Measurements from ENCODE around the gene GLDC. TPM values are rescaled to one million over a fixed set of nuclear protein-coding genes. Genes with fewer than 3 reads are reported as not detected.

The GLDC gene
- total RNA-seq, 4 donors from 2014 or later = 1.7 to 15.1 (median 8.6) TPM

DNA sequence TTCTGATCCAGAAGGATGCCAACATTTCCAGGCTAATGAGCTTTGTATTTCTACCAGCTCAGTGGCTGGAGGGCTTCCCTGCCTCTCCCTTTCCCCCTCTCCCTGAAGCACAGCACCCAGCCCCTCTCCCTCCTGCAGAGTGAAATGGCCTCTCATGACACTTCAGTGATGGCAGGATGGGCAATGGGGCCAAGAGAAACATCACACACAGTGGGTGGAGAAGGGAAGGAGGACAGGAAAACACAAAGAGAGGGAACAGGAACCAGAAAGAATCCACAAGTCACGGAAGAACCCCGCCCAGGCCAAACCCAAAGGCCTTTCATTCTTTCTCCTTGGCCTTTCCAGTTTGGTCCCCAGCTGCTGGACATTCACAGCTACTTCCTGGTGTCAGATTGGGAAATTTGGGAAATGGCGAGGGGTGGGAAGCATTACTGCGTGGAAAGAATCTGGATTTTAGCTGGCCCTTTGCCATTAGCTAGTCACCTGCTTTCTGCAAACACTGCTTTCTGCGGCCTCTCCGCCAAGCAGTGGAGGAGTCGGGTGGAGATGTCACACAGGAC lies 82.6 kb downstream of the GLDC start:
- Histone ChIP-seq H3K36me3 (no peaks in the 10 kb centered on the region), H3K27ac (peak overlapping the region in 1 of 3 donors; percentile 12), H3K4me3 (replicated peaks in 1 of 3) (no peak overlapping the region), H3K27me3 (no peaks in the 10 kb centered on the region), H3K4me1 (peaks cover 0 to 4% of the 10 kb centered on the region in 2 donors), H3K9me3 (no peaks in the 10 kb centered on the region)
- 83 to 90% methylated on average over 7 of the region's 7 CpGs for WGBS, 2 donors
- intact Hi-C loops (cut with DNase I) = loop anchor here (5.0 kb wide), 1 partner anchor 211 kb away; no protein-coding TSS in a partner anchor
- TF ChIP-seq, protein P1, sequence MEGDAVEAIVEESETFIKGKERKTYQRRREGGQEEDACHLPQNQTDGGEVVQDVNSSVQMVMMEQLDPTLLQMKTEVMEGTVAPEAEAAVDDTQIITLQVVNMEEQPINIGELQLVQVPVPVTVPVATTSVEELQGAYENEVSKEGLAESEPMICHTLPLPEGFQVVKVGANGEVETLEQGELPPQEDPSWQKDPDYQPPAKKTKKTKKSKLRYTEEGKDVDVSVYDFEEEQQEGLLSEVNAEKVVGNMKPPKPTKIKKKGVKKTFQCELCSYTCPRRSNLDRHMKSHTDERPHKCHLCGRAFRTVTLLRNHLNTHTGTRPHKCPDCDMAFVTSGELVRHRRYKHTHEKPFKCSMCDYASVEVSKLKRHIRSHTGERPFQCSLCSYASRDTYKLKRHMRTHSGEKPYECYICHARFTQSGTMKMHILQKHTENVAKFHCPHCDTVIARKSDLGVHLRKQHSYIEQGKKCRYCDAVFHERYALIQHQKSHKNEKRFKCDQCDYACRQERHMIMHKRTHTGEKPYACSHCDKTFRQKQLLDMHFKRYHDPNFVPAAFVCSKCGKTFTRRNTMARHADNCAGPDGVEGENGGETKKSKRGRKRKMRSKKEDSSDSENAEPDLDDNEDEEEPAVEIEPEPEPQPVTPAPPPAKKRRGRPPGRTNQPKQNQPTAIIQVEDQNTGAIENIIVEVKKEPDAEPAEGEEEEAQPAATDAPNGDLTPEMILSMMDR (IDR thresholded peaks at IDR 0.05) = no peak
- no peak for TF ChIP-seq POLR2A (IDR thresholded peaks at IDR 0.05)
- peak; percentile 11 to 19 for DNase-seq

DNA sequence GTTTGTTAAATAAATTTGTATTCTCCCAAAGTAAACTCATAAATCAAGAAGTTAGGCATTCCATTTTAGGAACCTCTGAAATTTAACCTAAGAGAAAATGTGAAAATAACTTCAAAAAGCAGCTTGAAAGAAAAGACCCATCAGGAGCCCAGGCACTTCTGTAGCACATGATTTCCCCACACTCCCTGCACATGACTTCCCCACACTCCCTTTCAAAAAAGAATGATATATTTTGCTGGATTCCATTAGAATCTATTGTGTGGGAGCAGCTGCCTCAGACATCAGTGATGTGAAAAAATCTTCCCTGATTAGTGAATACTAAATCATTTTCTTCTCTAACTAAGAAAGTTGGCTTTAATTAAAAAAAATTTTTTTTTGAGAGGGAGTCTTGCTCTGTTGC lies 83.3 kb downstream of the GLDC start:
- H3K27ac ChIP-seq = no peak overlapping the region
- H3K36me3 ChIP-seq = no peaks in the 10 kb centered on the region
- no peak overlapping the region for H3K4me3 ChIP-seq (replicated peaks in 1 of 3)
- no peaks in the 10 kb centered on the region for H3K27me3 ChIP-seq
- no peaks in the 10 kb centered on the region for H3K9me3 ChIP-seq
- intact Hi-C loops (cut with DNase I) = loop anchor here (5.0 kb wide), 1 partner anchor 210 kb away; no protein-coding TSS in a partner anchor
- no peak for DNase-seq
- no peak for TF ChIP-seq POLR2A (IDR thresholded peaks at IDR 0.05)
- TF ChIP-seq, protein P1 (IDR thresholded peaks at IDR 0.05) = no peak
- peaks cover 0 to 4% of the 10 kb centered on the region in 2 donors for H3K4me1 ChIP-seq

DNA sequence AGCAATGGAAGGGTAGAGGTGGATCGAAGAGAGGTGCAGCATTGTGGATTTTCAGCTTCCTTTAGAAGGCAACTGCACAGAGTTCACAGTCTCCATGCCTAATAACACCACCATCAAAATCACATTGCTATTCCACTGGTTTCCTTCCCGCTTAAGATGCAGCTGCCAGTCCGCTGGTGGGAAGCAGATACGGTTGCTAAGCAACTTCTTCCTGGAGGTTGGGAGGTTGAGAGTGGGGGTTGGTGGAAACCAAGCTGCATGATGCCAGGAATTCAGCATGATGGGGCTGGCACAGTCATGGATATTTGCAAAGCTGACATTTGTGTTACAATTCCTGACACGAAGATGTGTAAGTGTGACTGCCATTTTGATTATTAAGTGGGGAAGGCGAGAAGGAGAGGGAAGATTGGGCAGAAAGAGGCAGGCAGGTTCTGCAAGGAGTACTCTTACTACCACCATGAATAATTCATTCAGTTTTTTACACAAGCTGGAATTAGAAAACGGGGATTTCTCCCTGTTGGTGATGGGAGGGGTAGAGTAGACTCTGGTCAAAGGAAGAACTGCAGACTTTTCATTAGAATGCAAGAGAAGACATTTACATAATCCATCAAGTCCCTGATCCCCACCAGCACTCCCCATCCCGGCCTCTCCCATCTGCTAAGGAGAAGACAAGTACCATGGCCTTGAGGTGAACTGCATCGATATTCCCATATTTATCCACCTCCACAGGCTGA lies 87.5 kb downstream of the GLDC start:
- Histone ChIP-seq H3K4me3 (replicated peaks in 1 of 3) (no peak overlapping the region), H3K36me3 (no peaks in the 10 kb centered on the region), H3K9me3 (no peaks in the 10 kb centered on the region), H3K27me3 (no peaks in the 10 kb centered on the region), H3K27ac (no peak overlapping the region), H3K4me1 (no peaks in the 10 kb centered on the region)
- TF ChIP-seq, protein P1 (IDR thresholded peaks at IDR 0.05) = no peak
- TF ChIP-seq POLR2A (IDR thresholded peaks at IDR 0.05) = no peak
- intact Hi-C loops (cut with DNase I) = no loop called here
- 77 to 80% methylated on average over 9 of the region's 9 CpGs for WGBS, 2 donors
- DNase-seq = no peak

DNA sequence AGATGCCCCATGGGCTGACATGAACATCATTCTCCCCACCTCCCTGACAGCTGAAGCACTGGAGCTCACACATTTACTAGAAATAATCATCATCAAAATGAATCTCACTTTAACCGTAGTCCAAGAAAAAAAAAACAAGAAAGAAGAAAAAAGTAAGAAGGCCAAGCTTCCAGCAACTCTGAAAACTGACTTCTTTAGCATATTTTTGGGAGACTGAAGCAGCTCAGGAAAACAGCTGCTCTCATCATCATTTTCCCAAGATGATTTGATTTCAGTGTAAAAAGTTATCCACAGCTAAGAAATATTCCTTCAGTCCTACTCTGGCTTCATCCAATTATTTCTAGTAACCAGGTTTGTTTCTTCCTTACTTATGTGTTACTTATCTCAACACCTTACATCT lies 91.7 kb downstream of the GLDC start:
- no peaks in the 10 kb centered on the region for H3K27me3 ChIP-seq
- peaks cover 0 to 4% of the 10 kb centered on the region in 2 donors for H3K4me1 ChIP-seq
- no peaks in the 10 kb centered on the region for H3K36me3 ChIP-seq
- H3K27ac ChIP-seq = no peak overlapping the region
- H3K4me3 ChIP-seq (replicated peaks in 1 of 3) = no peak overlapping the region
- intact Hi-C loops (cut with DNase I) = no loop called here
- 89 to 91% methylated on average over 1 of the region's 1 CpG for WGBS, 2 donors
- DNase-seq = no peak
- H3K9me3 ChIP-seq = no peaks in the 10 kb centered on the region
- no peak for TF ChIP-seq POLR2A (IDR thresholded peaks at IDR 0.05)
- TF ChIP-seq, protein P1 (IDR thresholded peaks at IDR 0.05) = no peak

DNA sequence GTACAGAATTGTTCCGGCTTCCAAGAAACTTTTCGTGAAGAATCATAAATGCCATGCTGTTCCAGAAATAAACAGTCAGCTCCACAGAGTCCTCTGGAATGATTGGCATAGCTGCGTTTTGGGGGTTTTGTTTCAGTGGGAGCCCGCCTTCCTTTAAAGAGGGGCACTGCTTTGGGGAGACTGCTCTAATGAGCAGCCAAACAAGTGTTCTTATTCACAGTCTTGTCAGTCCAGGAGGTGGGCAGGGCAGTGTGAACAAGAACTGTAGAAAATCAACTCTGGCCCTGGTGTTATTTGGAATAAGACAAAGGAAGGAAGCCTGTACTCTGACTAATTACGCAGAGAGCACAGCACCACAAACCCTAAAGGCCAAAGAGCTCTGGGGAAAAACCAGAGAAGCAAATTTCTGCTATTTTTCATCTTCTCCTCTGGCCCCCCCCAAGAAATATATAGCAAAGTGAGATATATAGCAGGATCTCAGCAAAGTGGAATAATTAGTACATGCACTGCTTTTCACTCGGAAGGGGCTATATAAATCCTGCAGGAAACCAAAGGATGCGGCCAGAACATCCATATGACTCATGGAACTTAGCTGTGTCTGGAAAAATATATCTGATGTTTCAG lies 92.9 kb downstream of the GLDC start:
- H3K27ac ChIP-seq = no peak overlapping the region
- intact Hi-C loops (cut with DNase I) = no loop called here
- WGBS, 2 donors = 82 to 85% methylated on average over 7 of the region's 7 CpGs

More for the DNA sequence above, 92.9 kb downstream of the GLDC start:
- H3K9me3 ChIP-seq = no peaks in the 10 kb centered on the region
- no peak overlapping the region for H3K4me3 ChIP-seq (replicated peaks in 1 of 3)
- H3K27me3 ChIP-seq = no peaks in the 10 kb centered on the region
- no peak for DNase-seq
- H3K4me1 ChIP-seq = peaks cover 0 to 4% of the 10 kb centered on the region in 2 donors
- no peaks in the 10 kb centered on the region for H3K36me3 ChIP-seq
- TF ChIP-seq, protein P1 (IDR thresholded peaks at IDR 0.05) = no peak
- no peak for TF ChIP-seq POLR2A (IDR thresholded peaks at IDR 0.05)
